IMR-90 (cell line): ENCODE data around the gene VTCN1. TPM values are rescaled to one million over a fixed set of nuclear protein-coding genes. Genes with fewer than 3 reads are reported as not detected.

ENCODE experiments used
- ATAC-seq: fragments of 200-7000 bp; cut with Tn5 transposase; 2 replicates; pipeline ENCODE4 v1.9.1; 2020; ENCODE audit warnings: low read depth, mild to moderate bottlenecking, moderate library complexity
- BruUV-seq: library from RNA; stranded (reverse); fragments of 400-500 nt; replicated peaks from 2 replicates; lab custom pipeline; 2021; lab: Mats Ljungman, UMichigan
- CTCF ChIA-PET: fragments of 300-600 bp; formaldehyde crosslinking; extraction: SDS; loops from one replicate; lab custom pipeline; 2021; ENCODE audit warnings: antibody characterized with exemption; lab: Yijun Ruan, JAX
- POLR2A ChIA-PET: fragments of 300-600 bp; sonication (Branson Sonifier 250); formaldehyde crosslinking; loops from one replicate; lab custom pipeline; 2022; ENCODE audit warnings: antibody characterized with exemption; ENCODE audit not compliant: unreplicated experiment; lab: Charles Lee
- DNase-seq: peaks from one replicate; pipeline ENCODE4 v3.0.0; 2013
- H2AFZ ChIP-seq: replicated peaks from 2 replicates; pipeline ENCODE3; 2013; ENCODE audit warnings: low read length, mild to moderate bottlenecking; ENCODE audit not compliant: poor library complexity
- H2AK5ac ChIP-seq: 2 replicates; pipeline ENCODE4 v1.6.1; 2013; ENCODE audit warnings: low read depth, low read length, inconsistent platforms
- H2AK9ac ChIP-seq: replicated peaks from 2 replicates; pipeline ENCODE3; 2013; ENCODE audit warnings: mild to moderate bottlenecking, low read depth, low read length, moderate library complexity; ENCODE audit not compliant: poor library complexity
- H2BK120ac ChIP-seq: 2 replicates; pipeline ENCODE4 v1.6.1; 2013; ENCODE audit warnings: low read depth, low read length, inconsistent platforms
- H2BK15ac ChIP-seq: 3 replicates; pipeline ENCODE4 v1.6.1; 2013; ENCODE audit warnings: low read depth, low read length, inconsistent platforms
- H2BK20ac ChIP-seq: 2 replicates; pipeline ENCODE4 v1.6.1; 2013; ENCODE audit warnings: low read depth, mild to moderate bottlenecking, inconsistent platforms, low read length, moderate library complexity
- H2BK5ac ChIP-seq: 2 replicates; pipeline ENCODE4 v1.6.1; 2013; ENCODE audit warnings: mild to moderate bottlenecking, low read depth, low read length, inconsistent platforms; ENCODE audit not compliant: poor library complexity, severe bottlenecking
- H3K14ac ChIP-seq: replicated peaks from 2 replicates; pipeline ENCODE4 v1.6.1; 2013; ENCODE audit warnings: low read depth, low read length, inconsistent platforms
- H3K18ac ChIP-seq: 2 replicates; pipeline ENCODE4 v1.6.1; 2013; ENCODE audit warnings: low read depth, low read length, control low read depth
- H3K23ac ChIP-seq: 2 replicates; pipeline ENCODE4 v1.6.1; 2013; ENCODE audit warnings: low read depth, low read length, inconsistent platforms
- H3K27ac ChIP-seq: 2 replicates; pipeline ENCODE4 v1.5.1; 2013; ENCODE audit warnings: mild to moderate bottlenecking, control low read depth, low read length; ENCODE audit not compliant: insufficient read depth
- H3K27me3 ChIP-seq: 2 replicates; pipeline ENCODE4 v1.6.1; 2013; ENCODE audit warnings: low read length; ENCODE audit not compliant: control insufficient read depth, insufficient read depth
- H3K36me3 ChIP-seq: 2 replicates; pipeline ENCODE4 v1.6.1; 2013; ENCODE audit warnings: low read length, mixed read lengths; ENCODE audit not compliant: control insufficient read depth, insufficient read depth
- H3K4ac ChIP-seq: 2 replicates; pipeline ENCODE4 v1.6.1; 2013; ENCODE audit warnings: low read depth, low read length, inconsistent platforms
- H3K4me1 ChIP-seq: 2 replicates; pipeline ENCODE4 v1.6.1; 2013; ENCODE audit warnings: low read length, mixed read lengths; ENCODE audit not compliant: control insufficient read depth, insufficient read depth
- H3K4me2 ChIP-seq: 2 replicates; pipeline ENCODE4 v1.6.1; 2013; ENCODE audit warnings: low read depth, mild to moderate bottlenecking, control low read depth, low read length, moderate library complexity
- H3K4me3 ChIP-seq: 2 replicates; pipeline ENCODE4 v1.5.1; 2013; ENCODE audit warnings: low read depth, mild to moderate bottlenecking, control low read depth, low read length, moderate library complexity; ENCODE audit not compliant: insufficient read depth
- H3K56ac ChIP-seq: 2 replicates; pipeline ENCODE4 v1.6.1; 2013; ENCODE audit warnings: low read length, inconsistent platforms; ENCODE audit not compliant: insufficient read depth; ENCODE audit errors: extremely low read depth
- H3K79me1 ChIP-seq, 2 experiments: 2 replicates each; pipeline ENCODE4 v1.6.1; 2013; ENCODE audit warnings: low read length in 2 of 2, inconsistent platforms in 1 of 2, low read depth in 1 of 2
- H3K9ac ChIP-seq: 2 replicates; pipeline ENCODE4 v1.6.1; 2013; ENCODE audit warnings: low read depth, low read length, control low read depth
- H3K9me1 ChIP-seq: 2 replicates; pipeline ENCODE4 v1.6.1; 2013; ENCODE audit warnings: low read length, inconsistent platforms; ENCODE audit not compliant: insufficient read depth
- H3K9me3 ChIP-seq: 2 replicates; pipeline ENCODE4 v1.6.1; 2013; ENCODE audit warnings: low read length; ENCODE audit not compliant: control insufficient read depth, insufficient read depth
- H4K20me1 ChIP-seq: 2 replicates; pipeline ENCODE4 v1.6.1; 2013; ENCODE audit warnings: low read length, inconsistent platforms; ENCODE audit not compliant: insufficient read depth
- H4K5ac ChIP-seq: 2 replicates; pipeline ENCODE4 v1.6.1; 2013; ENCODE audit warnings: mild to moderate bottlenecking, low read depth, low read length, control low read depth
- H4K8ac ChIP-seq, 2 experiments: 2 replicates each; pipeline ENCODE4 v1.6.1; 2013; ENCODE audit warnings: low read depth in 2 of 2, low read length in 2 of 2, control low read depth in 1 of 2, inconsistent platforms in 1 of 2
- H4K91ac ChIP-seq: 2 replicates; pipeline ENCODE4 v1.6.1; 2013; ENCODE audit warnings: low read depth, low read length, inconsistent platforms; ENCODE audit not compliant: insufficient read depth
- BHLHE40 ChIP-seq: fragments of 150-350 bp; IDR thresholded peaks from 2 replicates; pipeline ENCODE4 v1.6.1; 2016; ENCODE audit warnings: mild to moderate bottlenecking, low read depth, low read length
- CEBPB ChIP-seq: IDR thresholded peaks from 2 replicates; pipeline ENCODE4 v1.6.1; 2012; ENCODE audit warnings: low read depth, low read length, improper control_type of control experiment
- CHD1 ChIP-seq: IDR thresholded peaks from 2 replicates; pipeline ENCODE4 v1.6.1; 2012; ENCODE audit warnings: low read depth, low read length, improper control_type of control experiment
- CTCF ChIP-seq: conservative IDR thresholded peaks from 2 replicates; pipeline ENCODE4 v1.5.1; 2012; ENCODE audit warnings: mild to moderate bottlenecking, low read depth, low read length, improper control_type of control experiment
- MAFK ChIP-seq: IDR thresholded peaks from 2 replicates; pipeline ENCODE4 v1.6.1; 2012; ENCODE audit warnings: low read depth, low read length, improper control_type of control experiment
- MAZ ChIP-seq: IDR thresholded peaks from 2 replicates; pipeline ENCODE4 v1.6.1; 2012; ENCODE audit warnings: low read depth, mild to moderate bottlenecking, low read length, improper control_type of control experiment, moderate library complexity, borderline replicate concordance
- MXI1 ChIP-seq: IDR thresholded peaks from 2 replicates; pipeline ENCODE4 v1.6.1; 2012; ENCODE audit warnings: low read depth, mild to moderate bottlenecking, low read length, moderate library complexity, borderline replicate concordance
- NFE2L2 ChIP-seq: fragments of 150-350 bp; IDR thresholded peaks from 2 replicates; pipeline ENCODE4 v1.6.1; 2016; ENCODE audit warnings: low read depth, mild to moderate bottlenecking, low read length
- RAD21 ChIP-seq: IDR thresholded peaks from 2 replicates; pipeline ENCODE4 v1.6.1; 2012; ENCODE audit warnings: low read length, improper control_type of control experiment
- RCOR1 ChIP-seq: IDR thresholded peaks from 2 replicates; pipeline ENCODE4 v1.6.1; 2012; ENCODE audit warnings: mild to moderate bottlenecking, low read length, improper control_type of control experiment; ENCODE audit not compliant: insufficient replicate concordance
- RFX5 ChIP-seq: IDR thresholded peaks from 2 replicates; pipeline ENCODE4 v1.8.0; 2012; ENCODE audit warnings: low read depth, mild to moderate bottlenecking, low read length, moderate library complexity
- USF2 ChIP-seq: fragments of 150-350 bp; IDR thresholded peaks from 2 replicates; pipeline ENCODE4 v1.6.1; 2017; ENCODE audit warnings: mild to moderate bottlenecking, antibody characterized with exemption, low read length, low read depth
- WGBS, 2 experiments: methylation state at CpG; one replicate each; pipeline versions ENCODE4 v1.1.5 to v1.1.7; 2013; ENCODE audit warnings: missing lambda C conversion rate in 2 of 2; ENCODE audit not compliant: insufficient read length in 1 of 2; ENCODE audit errors: extremely low coverage in 2 of 2; 5-methylcytosine and 5-hydroxymethylcytosine counted together
- dilution Hi-C: fragments of 300-500 bp; cut with HindIII; formaldehyde crosslinking; loops from one replicate; pipeline ENCODE4 v1.14.3; 2018; ENCODE audit warnings: low sequenced_read_pairs; ENCODE audit not compliant: unreplicated experiment
- in situ Hi-C: fragments of 300-500 bp; cut with MboI; formaldehyde crosslinking; loops from 3 replicates; pipeline ENCODE4 v1.14.3; 2019; ENCODE audit warnings: low sequenced_read_pairs, inconsistent platforms, mixed read lengths
- intact Hi-C: fragments of 100-400 bp; cut with micrococcal nuclease; formaldehyde crosslinking; loops from 2 replicates; pipeline ENCODE4 v1.10.0; 2022
- polyA plus RNA-seq, 3 experiments: library from polyadenylated mRNA; depleted of rRNA; stranded (reverse); fragments of >200 nt; gene quantifications; 2 replicates each; pipeline ENCODE4 v1.2.3, GENCODE V29; 2012; ENCODE audit warnings: low replicate concordance in 1 of 3
- total RNA-seq: library from RNA; depleted of rRNA; stranded (reverse); fragments of >200 nt; gene quantifications from 2 replicates; pipeline ENCODE4 v1.2.3, GENCODE V29; 2012
- TF ChIP-seq, protein P1 (sequence below): fragments of 150-350 bp; IDR thresholded peaks from 2 replicates; pipeline ENCODE4 v1.6.1; 2016; ENCODE audit warnings: low read depth, mild to moderate bottlenecking, low read length, moderate library complexity, borderline replicate concordance

VTCN1 gene
- total and polyA plus RNA-seq, 2 of the 4 experiments (the other 2 are of a cell fraction): not detected

GRCh38 chr1:117136749-117137148 lies 74.0 kb downstream of the VTCN1 start:
- WGBS, 2 experiments: no CpG with 5 or more reads among the region's 2 CpGs
- CTCF ChIA-PET: interaction anchor here (1.2 kb wide), 1 partner anchor 9 kb away, joined by 3 read pairs; no protein-coding TSS in a partner anchor
- Histone ChIP-seq H2BK5ac (no peak overlapping the region), H4K20me1 (no peaks in the 10 kb centered on the region), H4K8ac (no peak overlapping the region), H3K4ac (no peak overlapping the region), H3K27ac (no peak overlapping the region), H3K56ac (no peak overlapping the region), H3K14ac (no peak overlapping the region), H3K9ac (no peak overlapping the region), H2BK15ac (no peak overlapping the region), H4K91ac (no peak overlapping the region), H3K23ac (no peak overlapping the region), H3K4me1 (peaks cover 2% of the 10 kb centered on the region), H3K9me3 (no peaks in the 10 kb centered on the region), H3K18ac (no peak overlapping the region), H3K79me1 (no peaks in the 10 kb centered on the region), H3K4me3 (no peak overlapping the region), H2BK20ac (no peak overlapping the region), H2AK5ac (no peak overlapping the region), H2BK120ac (no peak overlapping the region), H3K4me2 (no peak overlapping the region), H3K27me3 (no peaks in the 10 kb centered on the region), H3K36me3 (no peaks in the 10 kb centered on the region), H4K5ac (no peak overlapping the region), H2AFZ (no peak overlapping the region), H2AK9ac (no peak overlapping the region), H3K9me1 (no peaks in the 10 kb centered on the region; the same call in 1 of the 2 replicates)
- POLR2A ChIA-PET: no interaction called here
- no peak for DNase-seq
- TF ChIP-seq, protein P1, sequence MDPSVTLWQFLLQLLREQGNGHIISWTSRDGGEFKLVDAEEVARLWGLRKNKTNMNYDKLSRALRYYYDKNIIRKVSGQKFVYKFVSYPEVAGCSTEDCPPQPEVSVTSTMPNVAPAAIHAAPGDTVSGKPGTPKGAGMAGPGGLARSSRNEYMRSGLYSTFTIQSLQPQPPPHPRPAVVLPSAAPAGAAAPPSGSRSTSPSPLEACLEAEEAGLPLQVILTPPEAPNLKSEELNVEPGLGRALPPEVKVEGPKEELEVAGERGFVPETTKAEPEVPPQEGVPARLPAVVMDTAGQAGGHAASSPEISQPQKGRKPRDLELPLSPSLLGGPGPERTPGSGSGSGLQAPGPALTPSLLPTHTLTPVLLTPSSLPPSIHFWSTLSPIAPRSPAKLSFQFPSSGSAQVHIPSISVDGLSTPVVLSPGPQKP: no peak
- no peak for TF ChIP-seq MAZ
- TF ChIP-seq CHD1: no peak
- no peak for TF ChIP-seq BHLHE40
- TF ChIP-seq CEBPB: no peak
- no peak for TF ChIP-seq CTCF
- no peak for TF ChIP-seq MAFK
- no peak for TF ChIP-seq NFE2L2
- TF ChIP-seq USF2: no peak
- TF ChIP-seq RCOR1: no peak
- no peak for TF ChIP-seq RFX5
- no peak for TF ChIP-seq RAD21
- TF ChIP-seq MXI1: no peak
- in situ Hi-C loops: no loop called here
- BruUV-seq: no TSS peak
- intact Hi-C loops: no loop called here
- dilution Hi-C loops: no loop called here
- no peak for ATAC-seq
